Measurements from ENCODE around the gene ABCB1. TPM values are rescaled to one million over a fixed set of nuclear protein-coding genes. Genes with fewer than 3 reads are reported as not detected.
"Not testable (repeated sequence)": the region's sequence is repeated elsewhere in the genome, so short reads cannot be mapped to it uniquely, and the experiment has no call there.

ABCB1 gene
- total RNA-seq, 1 donor, result 0.86 TPM

DNA sequence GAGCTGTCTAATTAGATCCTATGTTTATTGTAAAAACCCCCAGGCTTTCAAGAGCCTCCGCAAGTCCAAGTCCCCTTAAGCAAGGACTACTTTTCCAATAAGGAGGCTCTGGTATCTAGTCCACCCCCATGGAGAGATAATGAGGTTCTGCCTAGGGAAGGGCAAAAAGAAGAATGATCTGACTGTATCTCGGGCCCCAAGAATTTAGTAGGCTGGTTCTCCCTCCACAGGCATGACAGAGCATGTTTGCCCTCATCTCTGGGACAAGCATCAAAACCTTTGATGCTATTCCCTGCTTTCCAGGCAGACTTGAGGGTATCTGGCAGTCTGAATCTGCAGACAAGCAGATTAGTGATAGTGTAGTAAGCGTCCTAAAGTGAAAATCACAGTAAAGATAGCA lies 19.0 kb downstream of the ABCB1 start:
- TF ChIP-seq, protein P1, sequence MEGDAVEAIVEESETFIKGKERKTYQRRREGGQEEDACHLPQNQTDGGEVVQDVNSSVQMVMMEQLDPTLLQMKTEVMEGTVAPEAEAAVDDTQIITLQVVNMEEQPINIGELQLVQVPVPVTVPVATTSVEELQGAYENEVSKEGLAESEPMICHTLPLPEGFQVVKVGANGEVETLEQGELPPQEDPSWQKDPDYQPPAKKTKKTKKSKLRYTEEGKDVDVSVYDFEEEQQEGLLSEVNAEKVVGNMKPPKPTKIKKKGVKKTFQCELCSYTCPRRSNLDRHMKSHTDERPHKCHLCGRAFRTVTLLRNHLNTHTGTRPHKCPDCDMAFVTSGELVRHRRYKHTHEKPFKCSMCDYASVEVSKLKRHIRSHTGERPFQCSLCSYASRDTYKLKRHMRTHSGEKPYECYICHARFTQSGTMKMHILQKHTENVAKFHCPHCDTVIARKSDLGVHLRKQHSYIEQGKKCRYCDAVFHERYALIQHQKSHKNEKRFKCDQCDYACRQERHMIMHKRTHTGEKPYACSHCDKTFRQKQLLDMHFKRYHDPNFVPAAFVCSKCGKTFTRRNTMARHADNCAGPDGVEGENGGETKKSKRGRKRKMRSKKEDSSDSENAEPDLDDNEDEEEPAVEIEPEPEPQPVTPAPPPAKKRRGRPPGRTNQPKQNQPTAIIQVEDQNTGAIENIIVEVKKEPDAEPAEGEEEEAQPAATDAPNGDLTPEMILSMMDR (IDR thresholded peaks at IDR 0.05; ENCODE audit: insufficient read depth, low read depth, low read length), result no peak
- DNase-seq (ENCODE audit: low read depth), result no peak
- H3K4me3 ChIP-seq (ENCODE audit: low read depth, low read length), result no peak overlapping the region

DNA sequence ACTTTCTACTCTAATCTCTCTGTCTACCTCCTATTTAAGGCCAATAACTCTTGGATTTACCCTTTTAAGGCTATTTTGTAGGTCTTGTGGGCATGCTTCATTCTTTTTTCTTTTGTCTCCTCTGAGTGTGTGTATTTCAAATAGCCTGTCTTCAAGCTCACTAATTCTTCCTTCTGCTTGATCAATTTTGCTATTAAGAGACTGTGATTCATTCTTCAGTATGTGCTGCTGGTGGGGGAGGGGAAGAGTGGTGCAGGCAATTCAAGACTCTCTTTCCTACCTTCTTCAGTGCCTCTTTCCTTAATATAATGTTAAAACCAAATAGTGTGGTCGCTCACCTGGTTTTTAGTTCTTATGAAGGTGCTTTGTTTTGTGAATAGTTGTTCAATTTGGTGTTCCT lies 20.0 kb downstream of the ABCB1 start:
- TF ChIP-seq, protein P1 (IDR thresholded peaks at IDR 0.05; ENCODE audit: insufficient read depth, low read depth, low read length), result no peak
- H3K4me3 ChIP-seq (ENCODE audit: low read depth, low read length), result no peak overlapping the region
- DNase-seq (ENCODE audit: low read depth), result no peak

DNA sequence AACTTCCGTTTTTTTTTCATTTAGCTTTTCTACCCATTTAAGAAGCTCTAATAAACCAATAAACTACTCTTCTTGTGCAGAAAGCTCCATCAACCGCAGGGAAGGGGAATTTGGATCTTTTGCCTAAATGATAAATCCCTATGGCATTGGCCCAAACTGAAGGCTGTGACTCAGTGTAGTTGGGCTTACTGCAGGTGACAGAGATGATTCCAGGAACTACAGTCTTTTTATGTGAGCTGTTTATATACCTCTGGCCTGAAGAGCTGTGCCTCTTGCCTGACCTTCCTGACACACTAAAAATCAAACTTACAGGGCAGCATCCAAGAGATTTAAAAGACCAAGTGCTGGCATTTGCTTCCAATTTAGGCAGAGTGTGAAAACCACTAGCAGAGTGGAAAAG lies 25.2 kb downstream of the ABCB1 start:
- H3K4me3 ChIP-seq (ENCODE audit: low read depth, low read length), result no peak overlapping the region
- TF ChIP-seq, protein P1 (IDR thresholded peaks at IDR 0.05; ENCODE audit: insufficient read depth, low read depth, low read length), result no peak
- DNase-seq (ENCODE audit: low read depth), result no peak

DNA sequence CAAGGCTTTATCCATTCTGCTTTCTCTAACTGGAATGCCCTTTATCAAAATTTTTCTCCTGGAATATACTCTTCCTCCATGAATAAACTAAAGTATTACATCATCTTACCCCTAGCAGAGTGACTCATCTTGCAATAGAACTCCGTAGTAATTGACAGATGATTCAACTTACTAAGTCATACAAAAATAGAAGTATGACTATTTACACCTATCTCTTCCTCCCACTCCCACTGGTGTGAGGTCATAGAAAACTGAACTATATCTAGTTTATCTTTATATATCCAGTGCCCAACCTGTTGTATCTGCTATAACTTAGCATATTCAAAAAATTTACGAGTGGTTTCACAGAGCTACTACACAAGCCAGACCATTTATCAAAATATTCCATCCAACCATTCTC lies 26.1 kb downstream of the ABCB1 start:
- peak; percentile 1 for DNase-seq (ENCODE audit: low read depth)
- H3K4me3 ChIP-seq (ENCODE audit: low read depth, low read length), result no peak overlapping the region
- TF ChIP-seq, protein P1 (IDR thresholded peaks at IDR 0.05; ENCODE audit: insufficient read depth, low read depth, low read length), result no peak

DNA sequence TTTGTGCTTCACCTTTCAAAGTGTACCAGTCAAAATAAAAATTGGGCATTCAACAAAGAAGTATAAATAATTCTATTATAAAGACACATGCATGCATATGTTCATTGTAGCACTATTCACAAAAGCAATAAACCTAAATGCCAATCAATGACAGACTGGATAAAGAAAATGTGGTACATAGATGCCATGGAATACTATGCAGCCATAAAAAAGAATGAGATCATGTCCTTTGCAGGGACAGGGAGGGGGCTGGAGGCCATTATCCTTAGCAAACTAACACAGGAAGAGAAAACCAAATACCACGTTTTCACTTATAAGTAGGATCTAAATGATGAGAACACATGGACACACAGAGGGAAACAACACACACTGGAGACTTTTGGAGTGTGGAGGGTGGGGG lies 28.2 kb downstream of the ABCB1 start:
- not testable (repeated sequence) for DNase-seq (ENCODE audit: low read depth); H3K4me3 ChIP-seq (ENCODE audit: low read depth, low read length)

DNA sequence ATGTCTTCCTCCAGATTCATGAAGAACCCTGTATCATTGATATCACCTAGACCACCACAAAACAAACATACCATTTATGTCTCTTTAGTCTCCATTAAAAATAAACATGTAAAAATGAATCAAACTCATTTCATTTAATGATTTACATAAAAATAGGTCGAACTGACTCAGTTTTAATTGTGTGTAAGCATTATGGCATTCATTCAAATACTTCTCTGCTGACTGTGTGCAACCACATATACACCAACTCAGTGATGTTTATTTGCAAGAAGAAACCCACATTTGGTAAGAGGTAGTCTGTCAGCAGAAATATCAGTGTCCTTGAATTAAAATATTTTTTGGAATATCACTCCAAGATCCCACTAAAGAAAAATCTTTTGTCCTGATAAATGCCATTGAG lies 30.5 kb downstream of the ABCB1 start:
- DNase-seq (ENCODE audit: low read depth), result peak; percentile 6
- H3K4me3 ChIP-seq (ENCODE audit: low read depth, low read length), result no peak overlapping the region
- TF ChIP-seq, protein P1 (IDR thresholded peaks at IDR 0.05; ENCODE audit: insufficient read depth, low read depth, low read length), result no peak

DNA sequence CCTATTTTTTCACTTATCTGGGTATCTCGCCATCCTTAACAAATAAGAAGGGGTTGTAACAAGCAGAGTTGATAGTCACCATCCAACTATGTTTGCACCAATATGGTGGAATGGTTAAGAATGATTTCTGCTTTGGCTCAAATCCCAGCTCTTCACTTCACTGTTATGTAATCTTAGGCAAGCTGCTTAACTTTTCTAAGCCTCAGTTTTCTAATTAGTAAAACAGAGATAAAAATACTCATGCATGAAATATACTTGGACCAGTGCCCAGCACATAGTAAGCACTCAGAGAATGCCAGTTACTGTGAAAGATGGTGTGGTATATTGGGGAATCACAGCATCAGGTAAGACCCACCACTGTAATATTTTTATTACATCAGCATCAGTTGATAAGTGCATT lies 33.6 kb downstream of the ABCB1 start:
- no peak for DNase-seq (ENCODE audit: low read depth)
- TF ChIP-seq, protein P1 (IDR thresholded peaks at IDR 0.05; ENCODE audit: insufficient read depth, low read depth, low read length), result no peak
- no peak overlapping the region for H3K4me3 ChIP-seq (ENCODE audit: low read depth, low read length)
